VCaP (cell line): Measurements from ENCODE around the gene CCDC83.
"Not testable (repeated sequence)": the region's sequence is repeated elsewhere in the genome, so short reads cannot be mapped to it uniquely, and the experiment has no call there.

Experiments
- H3K27ac ChIP-seq: fragments of 450-650 bp; 2 replicates; pipeline ENCODE4 v1.5.1; 2017
- CTCF ChIP-seq: fragments of 450-650 bp; conservative IDR thresholded peaks from 2 replicates; pipeline ENCODE4 v1.5.1; 2017; ENCODE audit warnings: mild to moderate bottlenecking, moderate library complexity

The CCDC83 gene

GRCh38 chr11:85946221-85946620 lies 91.0 kb downstream of the CCDC83 start:
- no peak for TF ChIP-seq CTCF

GRCh38 chr11:85947431-85948272 lies 92.5 kb downstream of the CCDC83 start:
- TF ChIP-seq CTCF = no peak
- H3K27ac ChIP-seq = no peak overlapping the region

More at GRCh38 chr11:85946221-85946620, 91.0 kb downstream of the CCDC83 start:
- no peak overlapping the region for H3K27ac ChIP-seq

- no peak overlapping the region for H3K27ac ChIP-seq
- TF ChIP-seq CTCF = no peak
Measured at GRCh38 chr11:85948884-85949283, 93.7 kb downstream of the CCDC83 start.

- no peak overlapping the region for H3K27ac ChIP-seq
- no peak for TF ChIP-seq CTCF
Measured at GRCh38 chr11:85949798-85950197, 94.6 kb downstream of the CCDC83 start.

- H3K27ac ChIP-seq = no peak overlapping the region
- TF ChIP-seq CTCF = no peak
Measured at GRCh38 chr11:85950317-85951048, 95.3 kb downstream of the CCDC83 start.

- TF ChIP-seq CTCF = no peak
Measured at GRCh38 chr11:85951049-85951405, 95.8 kb downstream of the CCDC83 start.

GRCh38 chr11:85951428-85952107 lies 96.4 kb downstream of the CCDC83 start:
- no peak overlapping the region for H3K27ac ChIP-seq
- no peak for TF ChIP-seq CTCF

More at GRCh38 chr11:85951049-85951405, 95.8 kb downstream of the CCDC83 start:
- H3K27ac ChIP-seq = no peak overlapping the region

- H3K27ac ChIP-seq = not testable (repeated sequence)
Measured at GRCh38 chr11:85952108-85952485, 96.9 kb downstream of the CCDC83 start.
